Mesenchymal stem cell (in vitro differentiated cells and primary cell): ENCODE data around the gene KIRREL3.

ENCODE experiments used
- DNase-seq: peaks from one replicate; pipeline ENCODE4 v3.0.0-alpha.2; 2013
- H2AFZ ChIP-seq: one replicate; pipeline ENCODE4 v1.6.1; 2013; ENCODE audit warnings: low read depth, mild to moderate bottlenecking, control low read depth, inconsistent platforms, low read length, moderate library complexity
- H2AK5ac ChIP-seq: 2 replicates; pipeline ENCODE4 v1.6.1; 2013; ENCODE audit warnings: low read length, moderate library complexity, mild to moderate bottlenecking, inconsistent platforms; ENCODE audit not compliant: severe bottlenecking
- H2BK120ac ChIP-seq: one replicate; pipeline ENCODE4 v1.6.1; 2013; ENCODE audit warnings: low read depth, mild to moderate bottlenecking, inconsistent platforms, low read length, moderate library complexity
- H2BK12ac ChIP-seq, 2 experiments: one replicate each; pipeline ENCODE4 v1.6.1; 2013; ENCODE audit warnings: inconsistent platforms in 2 of 2, low read length in 2 of 2, mild to moderate bottlenecking in 2 of 2, moderate library complexity in 2 of 2, control low read depth in 1 of 2
- H2BK15ac ChIP-seq: one replicate; pipeline ENCODE4 v1.6.1; 2013; ENCODE audit warnings: mild to moderate bottlenecking, low read depth, inconsistent platforms; ENCODE audit not compliant: poor library complexity, severe bottlenecking
- H2BK5ac ChIP-seq: 2 replicates; pipeline ENCODE4 v1.6.1; 2013; ENCODE audit warnings: low read depth, mild to moderate bottlenecking, low read length, control low read depth, inconsistent platforms; ENCODE audit not compliant: poor library complexity, severe bottlenecking
- H3K14ac ChIP-seq, 2 experiments: one replicate each; pipeline ENCODE4 v1.6.1; 2013; ENCODE audit warnings: inconsistent platforms in 2 of 2, low read length in 2 of 2, control low read depth in 1 of 2, mild to moderate bottlenecking in 1 of 2, moderate library complexity in 1 of 2
- H3K18ac ChIP-seq, 2 experiments: one replicate each; pipeline ENCODE4 v1.6.1; 2013; ENCODE audit warnings: inconsistent platforms in 2 of 2, low read length in 2 of 2, control low read depth in 1 of 2, low read depth in 1 of 2, mild to moderate bottlenecking in 1 of 2
- H3K23ac ChIP-seq, 2 experiments: one replicate each; pipeline ENCODE4 v1.6.1; 2013; ENCODE audit warnings: inconsistent platforms in 2 of 2, low read length in 2 of 2, mild to moderate bottlenecking in 2 of 2, moderate library complexity in 2 of 2, control low read depth in 1 of 2
- H3K27ac ChIP-seq: 2 replicates; pipeline ENCODE4 v1.5.1; 2013; ENCODE audit warnings: mild to moderate bottlenecking, moderate library complexity, low read length, control low read depth, inconsistent platforms; ENCODE audit not compliant: poor library complexity, severe bottlenecking
- H3K27me3 ChIP-seq, 2 experiments: 2 replicates each; pipeline versions ENCODE4 v1.6.1 to v1.7.0; 2013; ENCODE audit warnings: low read length in 2 of 2, mild to moderate bottlenecking in 2 of 2, moderate library complexity in 2 of 2, control low read depth in 1 of 2, inconsistent platforms in 1 of 2; ENCODE audit not compliant: control insufficient read depth in 1 of 2, insufficient read depth in 1 of 2
- H3K36me3 ChIP-seq, 2 experiments: 2 replicates each; pipeline versions ENCODE4 v1.6.1 to v1.7.0; 2013; ENCODE audit warnings: low read length in 2 of 2, control low read depth in 1 of 2, inconsistent platforms in 1 of 2, low read depth in 1 of 2, mild to moderate bottlenecking in 1 of 2; ENCODE audit not compliant: insufficient read depth in 2 of 2, control insufficient read depth in 1 of 2
- H3K4ac ChIP-seq, 2 experiments: one replicate each; pipeline ENCODE4 v1.6.1; 2013; ENCODE audit warnings: inconsistent platforms in 2 of 2, low read length in 2 of 2, mild to moderate bottlenecking in 2 of 2, moderate library complexity in 2 of 2, control low read depth in 1 of 2, low read depth in 1 of 2
- H3K4me1 ChIP-seq: 2 replicates; pipeline ENCODE4 v1.6.1; 2013; ENCODE audit warnings: low read depth, low read length, control low read depth; ENCODE audit not compliant: control insufficient read depth, insufficient read depth
- H3K4me2 ChIP-seq: 2 replicates; pipeline ENCODE4 v1.6.1; 2013; ENCODE audit warnings: low read length, mild to moderate bottlenecking, inconsistent platforms; ENCODE audit not compliant: poor library complexity, severe bottlenecking
- H3K4me3 ChIP-seq, 2 experiments: 2 replicates each; pipeline versions ENCODE4 v1.5.1 to v1.7.0; 2013; ENCODE audit warnings: low read length in 2 of 2, mild to moderate bottlenecking in 2 of 2, control low read depth in 1 of 2, low read depth in 1 of 2; ENCODE audit not compliant: insufficient read depth in 1 of 2
- H3K79me1 ChIP-seq: replicated peaks from 2 replicates; pipeline ENCODE4 v1.6.1; 2013; ENCODE audit warnings: mild to moderate bottlenecking, control low read depth, low read length, inconsistent platforms; ENCODE audit not compliant: poor library complexity, severe bottlenecking
- H3K9ac ChIP-seq: 2 replicates; pipeline ENCODE4 v1.7.0; 2013; ENCODE audit warnings: mild to moderate bottlenecking, low read length, moderate library complexity
- H3K9me3 ChIP-seq: 2 replicates; pipeline ENCODE4 v1.7.0; 2013; ENCODE audit warnings: mild to moderate bottlenecking, low read length; ENCODE audit not compliant: control insufficient read depth
- H4K8ac ChIP-seq: one replicate; pipeline ENCODE4 v1.6.1; 2013; ENCODE audit warnings: inconsistent platforms, mild to moderate bottlenecking, low read length, moderate library complexity
- H4K91ac ChIP-seq: one replicate; pipeline ENCODE4 v1.6.1; 2013; ENCODE audit warnings: mild to moderate bottlenecking, low read length, inconsistent platforms
- WGBS: methylation state at CpG from one replicate; pipeline ENCODE4 v1.1.7; 2013; ENCODE audit warnings: mixed read lengths; 5-methylcytosine and 5-hydroxymethylcytosine counted together

KIRREL3 gene

GRCh38 chr11:126578021-126578420 is 422.5 kb downstream of the KIRREL3 start:
- Histone ChIP-seq H3K4ac (no peak overlapping the region), H2AK5ac (no peak overlapping the region), H3K4me2 (no peak overlapping the region), H4K91ac (no peak overlapping the region), H2BK120ac (no peak overlapping the region), H2BK15ac (no peak overlapping the region), H3K9ac (no peak overlapping the region), H3K79me1 (peaks cover 4% of the 10 kb centered on the region), H3K36me3 (no peaks in the 10 kb centered on the region), H3K4me1 (peaks cover 2% of the 10 kb centered on the region), H3K4me3 (no peak overlapping the region), H3K27me3 (peaks cover 6 to 35% of the 10 kb centered on the region in 2 experiments), H3K23ac (no peak overlapping the region), H4K8ac (no peak overlapping the region), H3K18ac (no peak overlapping the region), H2BK5ac (no peak overlapping the region), H3K27ac (no peak overlapping the region), H2AFZ (no peak overlapping the region), H2BK12ac (no peak overlapping the region), H3K14ac (no peak overlapping the region), H3K9me3 (no peaks in the 10 kb centered on the region)
- no peak for DNase-seq
- 52% methylated on average over 2 of the region's 2 CpGs for WGBS

DNA sequence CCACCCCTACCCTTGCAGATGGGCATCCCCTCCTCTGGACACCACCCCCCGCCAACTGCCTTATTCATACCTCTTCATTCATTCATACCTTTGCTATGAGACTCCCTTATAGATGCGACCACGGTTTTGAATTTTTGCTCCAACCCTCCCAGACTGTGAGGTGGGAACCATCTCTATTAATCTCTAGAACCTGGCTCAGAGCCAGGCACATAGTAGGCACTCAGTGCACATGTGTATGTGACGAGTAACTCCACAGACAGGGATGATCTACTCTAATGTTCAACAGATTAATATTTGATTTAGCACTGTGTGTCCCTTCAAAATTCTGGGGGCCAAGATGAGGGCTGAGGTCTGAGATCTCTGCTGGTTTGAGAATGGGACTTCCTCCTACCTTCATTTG is 424.7 kb downstream of the KIRREL3 start:
- H2BK5ac ChIP-seq, result no peak overlapping the region
- WGBS, result 79% methylated on average over 3 of the region's 4 CpGs
- no peak overlapping the region for H4K91ac ChIP-seq
- H3K4me3 ChIP-seq, result no peak overlapping the region
- H3K9ac ChIP-seq, result no peak overlapping the region
- peaks cover 4% of the 10 kb centered on the region for H3K4me1 ChIP-seq
- no peak overlapping the region for H3K18ac ChIP-seq
- H4K8ac ChIP-seq, result no peak overlapping the region
- no peak overlapping the region for H3K23ac ChIP-seq
- H3K36me3 ChIP-seq, result no peaks in the 10 kb centered on the region
- peaks cover 4% of the 10 kb centered on the region for H3K79me1 ChIP-seq
- no peak overlapping the region for H3K14ac ChIP-seq
- no peak overlapping the region for H2BK12ac ChIP-seq
- DNase-seq, result no peak
- H2AK5ac ChIP-seq, result no peak overlapping the region
- H3K4me2 ChIP-seq, result no peak overlapping the region
- no peak overlapping the region for H3K27ac ChIP-seq
- no peak overlapping the region for H3K4ac ChIP-seq
- H3K9me3 ChIP-seq, result no peaks in the 10 kb centered on the region
- no peak overlapping the region for H2BK120ac ChIP-seq
- H2AFZ ChIP-seq, result no peak overlapping the region
- peaks cover 13 to 55% of the 10 kb centered on the region in 2 experiments for H3K27me3 ChIP-seq
- H2BK15ac ChIP-seq, result no peak overlapping the region

GRCh38 chr11:126573325-126573978 is 427.1 kb downstream of the KIRREL3 start:
- DNase-seq, result no peak
- H3K36me3 ChIP-seq, result no peaks in the 10 kb centered on the region
- H3K79me1 ChIP-seq, result peaks cover 2% of the 10 kb centered on the region
- no peak overlapping the region for H2BK12ac ChIP-seq
- no peak overlapping the region for H3K18ac ChIP-seq
- no peak overlapping the region for H3K9ac ChIP-seq
- H3K4me2 ChIP-seq, result no peak overlapping the region
- H2AFZ ChIP-seq, result no peak overlapping the region
- no peak overlapping the region for H4K91ac ChIP-seq
- no peak overlapping the region for H3K4me3 ChIP-seq
- no peak overlapping the region for H3K23ac ChIP-seq
- peaks cover 4% of the 10 kb centered on the region for H3K4me1 ChIP-seq
- no peak overlapping the region for H2BK15ac ChIP-seq
- H4K8ac ChIP-seq, result no peak overlapping the region
- H3K27me3 ChIP-seq, result peaks cover 13 to 48% of the 10 kb centered on the region in 2 experiments
- no peaks in the 10 kb centered on the region for H3K9me3 ChIP-seq
- H3K4ac ChIP-seq, result no peak overlapping the region
- no peak overlapping the region for H2BK120ac ChIP-seq
- H2BK5ac ChIP-seq, result no peak overlapping the region
- H2AK5ac ChIP-seq, result no peak overlapping the region
- H3K27ac ChIP-seq, result no peak overlapping the region
- WGBS, result 71% methylated on average over 7 of the region's 11 CpGs
- no peak overlapping the region for H3K14ac ChIP-seq

GRCh38 chr11:126570489-126570888 is 430.1 kb downstream of the KIRREL3 start:
- H3K9me3 ChIP-seq, result no peaks in the 10 kb centered on the region
- no peak overlapping the region for H4K91ac ChIP-seq
- no peak overlapping the region for H3K9ac ChIP-seq
- no peak overlapping the region for H3K4me3 ChIP-seq
- no peak overlapping the region for H3K14ac ChIP-seq
- H3K18ac ChIP-seq, result no peak overlapping the region
- H2BK5ac ChIP-seq, result no peak overlapping the region
- H3K4ac ChIP-seq, result no peak overlapping the region
- H2BK120ac ChIP-seq, result no peak overlapping the region
- H3K27ac ChIP-seq, result no peak overlapping the region
- peaks cover 2% of the 10 kb centered on the region for H3K79me1 ChIP-seq
- H2AFZ ChIP-seq, result no peak overlapping the region
- peaks cover 8 to 44% of the 10 kb centered on the region in 2 experiments for H3K27me3 ChIP-seq
- no peak overlapping the region for H2BK12ac ChIP-seq
- no peak overlapping the region for H3K23ac ChIP-seq
- no peak overlapping the region for H2BK15ac ChIP-seq
- 73% methylated on average over 5 of the region's 5 CpGs for WGBS
- no peaks in the 10 kb centered on the region for H3K36me3 ChIP-seq
- no peak overlapping the region for H3K4me2 ChIP-seq
- no peak overlapping the region for H4K8ac ChIP-seq
- H2AK5ac ChIP-seq, result no peak overlapping the region
- no peak for DNase-seq
- peaks cover 4% of the 10 kb centered on the region for H3K4me1 ChIP-seq
